Kidney capillary endothelial cell (primary cell): ENCODE data around the gene PAX8.

Experiments
- DNase-seq: peaks from one replicate; pipeline ENCODE4 v3.0.0-alpha.2; 2018; ENCODE audit warnings: low spot score

The PAX8 gene

GRCh38 chr2:113183264-113183663, 95.5 kb downstream of the PAX8 start:
- no peak for DNase-seq

DNA sequence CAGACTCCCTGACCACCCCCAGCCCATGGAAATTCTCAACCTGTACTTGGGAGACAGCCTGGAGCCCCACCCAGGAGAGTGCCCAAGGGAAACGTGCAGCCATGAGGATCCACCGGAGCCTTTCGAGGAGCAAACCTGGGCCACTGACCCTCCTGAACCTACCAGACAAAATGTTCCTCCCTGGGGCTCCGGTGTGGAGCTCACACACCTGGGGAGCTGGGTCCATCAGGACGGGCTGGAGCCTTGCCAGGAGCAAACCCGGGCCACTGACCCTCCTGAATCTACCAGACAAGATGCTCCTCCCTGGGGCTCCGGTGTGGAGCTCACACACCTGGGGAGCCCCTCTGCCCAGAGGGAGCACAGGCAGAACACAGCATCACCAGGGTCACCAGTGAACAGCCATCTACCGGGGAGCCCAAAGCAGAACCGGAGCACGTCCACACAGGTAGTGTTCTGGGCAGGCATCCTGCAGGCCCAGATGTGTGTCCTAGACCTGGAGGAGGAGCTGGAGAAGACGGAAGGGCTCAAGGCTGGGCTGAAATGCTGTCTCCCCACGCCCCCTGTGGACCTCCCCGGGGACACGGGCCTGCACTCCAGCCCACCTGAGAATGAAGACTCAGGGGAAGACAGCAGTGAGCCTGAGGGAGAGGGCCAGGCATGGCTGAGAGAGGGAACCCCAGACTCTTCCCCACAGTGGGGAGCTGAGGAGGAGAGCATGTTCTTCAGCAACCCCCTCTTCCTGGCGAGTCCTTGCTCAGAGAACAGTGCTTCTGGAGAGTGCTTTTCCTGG, 96.1 kb downstream of the PAX8 start:
- DNase-seq, result no peak

GRCh38 chr2:113181258-113182051, 97.3 kb downstream of the PAX8 start:
- peak; percentile 56 for DNase-seq

DNA sequence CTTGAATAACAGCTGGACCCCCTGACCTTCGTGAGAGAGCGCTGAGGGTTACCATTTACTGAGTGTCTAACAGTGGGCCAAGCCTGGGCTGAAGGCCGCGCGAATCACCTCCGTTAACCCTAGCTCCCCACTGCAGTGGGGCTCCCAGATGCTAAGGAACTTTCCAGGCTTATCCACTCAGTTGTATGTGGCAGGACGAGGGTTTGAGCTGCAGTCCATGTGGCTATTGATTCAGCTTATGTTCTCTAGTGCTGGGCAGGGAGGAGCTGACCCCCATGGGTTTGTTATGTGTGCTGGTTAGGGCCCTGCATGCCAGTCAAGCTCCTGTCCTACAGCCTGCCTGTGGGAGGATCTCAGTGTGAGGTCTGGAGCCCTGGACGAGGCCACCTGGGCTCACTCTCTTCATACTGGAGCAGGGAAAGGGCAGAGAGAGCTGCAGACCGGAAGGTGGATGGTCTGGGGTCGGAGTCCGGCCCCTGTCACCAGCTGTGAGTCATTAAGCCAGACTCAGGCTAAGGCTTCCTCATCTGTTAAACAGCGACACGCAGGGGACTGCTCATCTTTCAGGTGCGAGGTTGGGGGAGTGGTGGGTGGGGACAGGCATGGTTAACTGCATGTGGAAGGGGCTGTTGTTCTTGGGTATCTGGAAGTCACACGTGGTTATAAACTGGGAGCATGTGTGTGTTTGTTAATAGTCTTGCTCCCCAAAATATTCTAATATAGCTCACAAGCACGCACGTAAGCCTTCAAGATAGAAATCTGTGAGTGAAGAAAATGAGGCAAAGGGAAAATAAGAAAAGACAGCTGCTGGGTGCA, 98.4 kb downstream of the PAX8 start:
- no peak for DNase-seq

DNA sequence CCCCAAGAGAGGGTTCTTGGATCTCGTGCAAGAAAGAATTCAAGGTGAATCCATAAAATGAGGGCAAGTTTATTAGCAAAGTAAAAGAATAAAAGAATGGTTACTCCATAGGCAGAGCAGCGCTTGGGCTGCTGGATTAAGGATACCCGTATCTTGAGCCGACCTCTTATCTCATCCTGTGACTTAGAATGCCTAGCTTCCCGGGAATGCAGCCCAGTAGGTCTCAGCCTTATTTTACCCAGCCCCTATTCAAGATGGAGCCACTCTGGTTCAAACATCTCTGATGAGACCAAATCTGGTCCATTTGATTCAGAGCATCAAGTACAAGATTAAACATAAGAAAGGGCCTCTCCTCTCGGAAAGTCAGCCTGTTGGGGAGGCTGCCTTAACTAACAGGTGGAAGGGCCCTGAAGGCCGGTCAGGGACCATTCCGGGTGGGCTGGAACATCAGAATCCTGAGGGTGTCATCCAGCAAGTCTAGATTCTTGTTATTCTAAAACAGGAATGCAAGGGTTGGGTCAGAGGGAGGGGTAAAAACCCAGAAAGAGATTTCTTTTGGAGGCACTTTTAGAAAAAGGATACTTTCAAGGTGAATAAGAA, 99.2 kb downstream of the PAX8 start:
- DNase-seq, result no peak

DNA sequence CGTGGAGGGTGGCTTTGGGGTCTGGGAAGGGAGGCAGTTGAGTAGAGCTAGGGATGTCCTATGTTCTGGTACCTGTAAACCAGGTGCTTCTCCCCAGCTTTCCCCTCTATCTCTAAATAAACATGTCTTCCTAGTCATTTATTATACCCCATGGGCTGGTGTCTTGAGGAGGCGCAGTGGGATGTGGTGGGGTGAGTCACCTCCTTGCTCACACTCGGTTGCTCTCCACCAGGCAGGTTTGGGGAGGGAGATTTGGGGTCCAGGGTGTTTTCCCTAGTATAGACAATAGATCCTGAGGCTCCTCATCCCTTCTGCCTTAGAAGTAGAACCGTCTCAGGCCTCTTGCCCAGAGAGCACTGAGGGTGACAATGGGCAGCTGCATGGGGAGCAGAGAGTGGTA, 99.8 kb downstream of the PAX8 start:
- DNase-seq, result no peak

DNA sequence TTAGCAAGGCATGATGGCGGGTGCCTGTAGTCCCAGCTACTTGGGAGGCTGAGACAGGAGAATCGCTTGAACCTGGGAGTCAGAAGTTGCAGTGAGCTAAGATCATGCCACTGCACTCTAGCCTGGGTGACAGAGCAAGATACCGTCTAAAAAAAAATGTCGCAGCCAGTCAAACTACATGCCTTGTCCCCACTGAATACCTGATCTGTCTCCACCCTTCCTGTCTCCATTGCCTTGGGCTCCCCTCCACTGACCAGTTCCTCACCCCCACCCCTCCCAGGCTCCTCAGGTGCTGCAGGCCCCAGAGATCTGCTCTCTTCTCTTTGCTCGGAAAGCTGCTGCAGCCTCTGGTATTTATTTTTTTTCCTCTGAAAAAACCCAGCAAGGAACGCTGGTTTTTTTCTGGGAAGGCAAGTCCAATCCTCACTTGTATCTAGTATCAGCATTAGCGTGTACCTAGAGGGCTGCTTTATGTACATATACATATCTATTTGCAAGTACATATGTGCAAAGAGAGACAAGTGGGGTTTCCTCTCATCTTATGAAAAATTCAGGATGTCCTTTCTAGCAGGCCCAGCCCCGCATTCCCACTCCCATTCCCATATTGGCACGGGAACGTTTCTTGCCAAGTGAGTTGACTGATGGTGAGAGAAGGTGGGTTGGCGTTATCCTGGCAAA, 100.5 kb downstream of the PAX8 start:
- DNase-seq, result no peak

- no peak for DNase-seq
Observed at GRCh38 chr2:113176696-113177355, 101.9 kb downstream of the PAX8 start.

- DNase-seq, result no peak
Observed at GRCh38 chr2:113175736-113176695, 102.7 kb downstream of the PAX8 start.

GRCh38 chr2:113175042-113175628, 103.6 kb downstream of the PAX8 start:
- DNase-seq, result no peak

GRCh38 chr2:113174376-113174750, 104.4 kb downstream of the PAX8 start:
- DNase-seq, result no peak

GRCh38 chr2:113173542-113174375, 105.0 kb downstream of the PAX8 start, which contains the start of gene PSD4:
PSD4 (plus strand) TSS chr2:113173971; CDS start chr2:113182457, 8,486 bp downstream.
- DNase-seq, result no peak

GRCh38 chr2:113172721-113173541, 105.8 kb downstream of the PAX8 start:
- no peak for DNase-seq

DNA sequence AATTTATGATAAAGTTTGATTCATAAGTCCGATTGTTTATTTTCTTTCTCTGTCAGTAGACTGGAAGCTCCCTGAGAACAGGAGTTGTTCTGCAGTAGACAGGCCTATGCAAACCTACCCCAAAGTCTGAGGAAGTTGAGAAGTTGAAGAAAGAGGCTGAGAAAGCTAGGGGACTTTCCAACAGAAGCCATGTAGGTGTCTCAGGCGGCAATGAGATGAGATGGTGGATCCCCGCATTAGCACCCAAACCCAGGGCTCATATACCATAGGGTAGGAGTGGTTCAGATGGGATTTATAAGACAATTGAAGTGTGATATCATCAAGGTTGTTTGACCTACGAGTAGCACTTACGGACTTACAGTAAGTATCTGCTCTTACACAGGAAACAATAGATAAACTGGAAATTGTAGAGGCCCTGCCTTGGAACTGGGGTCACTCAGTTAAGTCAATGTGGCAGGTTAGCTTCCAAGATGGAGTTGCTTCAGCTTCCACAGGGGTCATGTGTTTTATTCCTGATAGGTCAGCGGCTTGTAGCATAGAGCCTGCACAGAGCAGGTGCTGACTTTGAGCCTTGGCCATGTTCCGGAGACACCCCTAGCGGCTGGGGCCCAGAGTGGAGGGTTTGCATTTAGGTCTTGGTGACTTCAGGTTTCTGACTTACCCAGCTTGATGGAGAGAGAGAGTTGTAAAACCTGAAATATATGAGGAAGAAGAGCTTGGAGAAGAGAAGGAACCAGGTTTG, 107.2 kb downstream of the PAX8 start:
- no peak for DNase-seq

- no peak for DNase-seq
Observed at GRCh38 chr2:113169586-113169985, 109.1 kb downstream of the PAX8 start.

- DNase-seq, result no peak
Observed at GRCh38 chr2:113169002-113169530, 109.7 kb downstream of the PAX8 start.

GRCh38 chr2:113167962-113168340, 110.8 kb downstream of the PAX8 start:
- DNase-seq, result no peak
